HepG2 (cell line): ENCODE results near the gene GNA12. TPM values are rescaled to one million over a fixed set of nuclear protein-coding genes. Genes with fewer than 3 reads are reported as not detected.

Experiments
- AKAP8 ChIP-seq: sonication (generic); formaldehyde crosslinking; IDR thresholded peaks from 2 replicates; pipeline ENCODE4 v1.5.1; 2020; ENCODE audit warnings: mild to moderate bottlenecking, missing genetic modification reagents
- GRHL1 ChIP-seq: sonication (generic); formaldehyde crosslinking; conservative IDR thresholded peaks from 2 replicates; pipeline ENCODE4 v1.8.0; 2022; ENCODE audit warnings: missing genetic modification reagents
- MATR3 ChIP-seq: sonication (generic); formaldehyde crosslinking; IDR thresholded peaks from 2 replicates; pipeline ENCODE4 v1.4.0; 2020; ENCODE audit warnings: missing genetic modification reagents
- MIXL1 ChIP-seq: IDR thresholded peaks from 2 replicates; pipeline ENCODE4 v1.6.1; 2016
- POGK ChIP-seq: sonication (generic); formaldehyde crosslinking; conservative IDR thresholded peaks from 2 replicates; pipeline ENCODE4 v1.8.0; 2022; ENCODE audit warnings: mild to moderate bottlenecking, moderate library complexity, missing genetic modification reagents
- PRDM15 ChIP-seq: sonication (generic); formaldehyde crosslinking; IDR thresholded peaks from 2 replicates; pipeline ENCODE4 v1.4.0; 2020; ENCODE audit warnings: missing genetic modification reagents
- RAD51 ChIP-seq: fragments of 450-650 bp; IDR thresholded peaks from 2 replicates; pipeline ENCODE4 v1.6.1; 2016; ENCODE audit warnings: borderline replicate concordance
- SNAI1 ChIP-seq: sonication (generic); formaldehyde crosslinking; IDR thresholded peaks from 2 replicates; pipeline ENCODE4 v1.5.0; 2020; ENCODE audit warnings: mild to moderate bottlenecking, missing genetic modification reagents, borderline replicate concordance
- ZNF142 ChIP-seq: sonication (generic); formaldehyde crosslinking; IDR thresholded peaks from 2 replicates; pipeline ENCODE4 v1.4.0; 2020; ENCODE audit warnings: missing genetic modification reagents
- ZNF597 ChIP-seq: sonication (generic); formaldehyde crosslinking; IDR thresholded peaks from 2 replicates; pipeline ENCODE4 v1.5.0; 2020; ENCODE audit warnings: missing genetic modification reagents
- ZNF891 ChIP-seq: sonication (generic); formaldehyde crosslinking; IDR thresholded peaks from 2 replicates; pipeline ENCODE4 v1.5.0; 2020; ENCODE audit warnings: mild to moderate bottlenecking, missing genetic modification reagents
- polyA plus RNA-seq, 8 experiments: library from polyadenylated mRNA; depleted of rRNA in 3 of 8; stranded (reverse) in 7 of 8; unstranded in 1 of 8; fragments of >200 nt; fragmentation: Illumina TruSeq in 4 of 8; extraction: Trizol in 4 of 8; gene quantifications; 2 replicates each; pipeline versions ENCODE4 v1.2.1 to v1.2.3, GENCODE V29; 2011 to 2016; ENCODE audit warnings: low read depth in 4 of 8, missing spikeins in 1 of 8, mixed read lengths in 1 of 8; ENCODE audit not compliant: insufficient read depth in 1 of 8
- total RNA-seq, 5 experiments: library from RNA; depleted of rRNA; stranded (reverse); fragments of >200 nt; fragmentation: Illumina TruSeq; extraction: Trizol; gene quantifications; 2 replicates each; pipeline ENCODE4 v1.2.3, GENCODE V29; 2016; ENCODE audit warnings: low read depth in 1 of 5

Gene GNA12
- total and polyA plus RNA-seq, 2 of the 13 experiments (the other 11 are each of a cell fraction or from before 2014, with no cell fraction given), result 16.2 to 50.9 TPM

- peak; percentile 69; the same call in 1 of the 2 replicates for TF ChIP-seq POGK
- TF ChIP-seq ZNF142 (CRISPR knock-in tag), result no peak
- TF ChIP-seq PRDM15 (CRISPR knock-in tag), result no peak
- no peak for TF ChIP-seq RAD51
- peak; percentile 65; the same call in 1 of the 2 replicates for TF ChIP-seq MIXL1 (CRISPR knock-in tag)
- no peak for TF ChIP-seq SNAI1
- no peak for TF ChIP-seq MATR3
- no peak; the same call in 1 of the 2 replicates for TF ChIP-seq AKAP8 (CRISPR knock-in tag)
- no peak for TF ChIP-seq GRHL1 (CRISPR knock-in tag)
- 0 out of 2 replicates have a peak, but pooled peaks have one; percentile 27 for TF ChIP-seq ZNF891
- TF ChIP-seq ZNF597, result no peak
Observed at GRCh38 chr7:2802504-2803341, 41.4 kb downstream of the GNA12 start (continued).
